Nephron (organoid): Measurements from ENCODE around the gene SMTNL1.

ENCODE experiments used
- H3K27ac Mint-ChIP-seq, 3 experiments: 2 replicates each; pipeline ENCODE4 v1.8.0; 2020; ENCODE audit warnings: mixed read lengths in 3 of 3, mild to moderate bottlenecking in 2 of 3, moderate library complexity in 1 of 3
- H3K27me3 Mint-ChIP-seq: 2 replicates; pipeline ENCODE4 v1.8.0; 2021; ENCODE audit warnings: low read depth, mild to moderate bottlenecking, moderate library complexity, mixed read lengths
- H3K36me3 Mint-ChIP-seq: 2 replicates; pipeline ENCODE4 v1.8.0; 2020; ENCODE audit warnings: low read depth, mixed read lengths
- H3K4me1 Mint-ChIP-seq: 2 replicates; pipeline ENCODE4 v1.8.0; 2020; ENCODE audit warnings: mixed read lengths
- H3K4me3 Mint-ChIP-seq, 3 experiments: 2 replicates each; pipeline ENCODE4 v1.8.0; 2020; ENCODE audit warnings: mild to moderate bottlenecking in 3 of 3, mixed read lengths in 3 of 3, moderate library complexity in 2 of 3
- H3K9me3 Mint-ChIP-seq: 2 replicates; pipeline ENCODE4 v1.8.0; 2020; ENCODE audit warnings: mixed read lengths
- CTCF ChIP-seq, 3 experiments: fragments of 200-600 bp; sonication (generic); IDR thresholded peaks; one replicate each; pipeline ENCODE4 v1.5.0; 2021; ENCODE audit warnings: antibody characterized with exemption in 3 of 3; ENCODE audit not compliant: unreplicated experiment in 3 of 3

SMTNL1 gene

GRCh38 chr11:57551941-57552340, 14.5 kb downstream of the SMTNL1 start:
- Mint-ChIP-seq H3K27ac (no peak overlapping the region), H3K9me3 (no peaks in the 10 kb centered on the region), H3K27me3 (no peaks in the 10 kb centered on the region), H3K36me3 (peaks cover 35% of the 10 kb centered on the region), H3K4me1 (no peaks in the 10 kb centered on the region), H3K4me3 (no peak overlapping the region)
- TF ChIP-seq CTCF (IDR thresholded peaks at IDR 0.05; ENCODE audit: unreplicated experiment in 3 of 3) = no peak

- no peaks in the 10 kb centered on the region for H3K4me1 Mint-ChIP-seq
- H3K9me3 Mint-ChIP-seq = no peaks in the 10 kb centered on the region
- H3K27me3 Mint-ChIP-seq = no peaks in the 10 kb centered on the region
- no peak for TF ChIP-seq CTCF (IDR thresholded peaks at IDR 0.05; ENCODE audit: unreplicated experiment in 3 of 3)
- H3K27ac Mint-ChIP-seq = no peak overlapping the region
- H3K4me3 Mint-ChIP-seq = no peak overlapping the region
- peaks cover 41% of the 10 kb centered on the region for H3K36me3 Mint-ChIP-seq
Measured at GRCh38 chr11:57552479-57552878, 15.1 kb downstream of the SMTNL1 start.

- no peak overlapping the region for H3K27ac Mint-ChIP-seq
- H3K27me3 Mint-ChIP-seq = no peaks in the 10 kb centered on the region
- H3K36me3 Mint-ChIP-seq = peaks cover 50% of the 10 kb centered on the region
- H3K4me1 Mint-ChIP-seq = no peaks in the 10 kb centered on the region
- no peak for TF ChIP-seq CTCF (IDR thresholded peaks at IDR 0.05; ENCODE audit: unreplicated experiment in 3 of 3)
- no peak overlapping the region for H3K4me3 Mint-ChIP-seq
- H3K9me3 Mint-ChIP-seq = no peaks in the 10 kb centered on the region
Measured at GRCh38 chr11:57555393-57555792, 18.0 kb downstream of the SMTNL1 start.

- Mint-ChIP-seq H3K4me3 (no peak overlapping the region), H3K9me3 (no peaks in the 10 kb centered on the region), H3K4me1 (no peaks in the 10 kb centered on the region), H3K27ac (no peak overlapping the region), H3K36me3 (peaks cover 50% of the 10 kb centered on the region), H3K27me3 (no peaks in the 10 kb centered on the region)
- TF ChIP-seq CTCF (IDR thresholded peaks at IDR 0.05; ENCODE audit: unreplicated experiment in 3 of 3) = no peak
Measured at GRCh38 chr11:57556041-57556440, 18.6 kb downstream of the SMTNL1 start.

- Mint-ChIP-seq H3K9me3 (no peaks in the 10 kb centered on the region), H3K27ac (no peak overlapping the region), H3K4me3 (no peak overlapping the region), H3K4me1 (no peaks in the 10 kb centered on the region), H3K27me3 (no peaks in the 10 kb centered on the region), H3K36me3 (peaks cover 33% of the 10 kb centered on the region)
- TF ChIP-seq CTCF (IDR thresholded peaks at IDR 0.05; ENCODE audit: unreplicated experiment in 3 of 3) = no peak
Measured at GRCh38 chr11:57560146-57560545, 22.8 kb downstream of the SMTNL1 start.

- Mint-ChIP-seq H3K4me3 (peak overlapping the region in 1 of 3 experiments; percentile 61), H3K9me3 (no peaks in the 10 kb centered on the region), H3K4me1 (peaks cover 16% of the 10 kb centered on the region), H3K27me3 (no peaks in the 10 kb centered on the region), H3K36me3 (peaks cover 13% of the 10 kb centered on the region), H3K27ac (peak overlapping the region in 1 of 3 experiments; percentile 2)
- no peak for TF ChIP-seq CTCF (IDR thresholded peaks at IDR 0.05; ENCODE audit: unreplicated experiment in 3 of 3)
Measured at GRCh38 chr11:57562596-57562995, 25.2 kb downstream of the SMTNL1 start.
